T-cell (primary cell): Measurements from ENCODE around the gene CLDN9. TPM values are rescaled to one million over a fixed set of nuclear protein-coding genes. Genes with fewer than 3 reads are reported as not detected.
A peak's percentile ranks its signal among the peaks of the same experiment; 100 is the strongest.

Experiments used
- ATAC-seq, 4 experiments: fragments of 200-7000 bp in 3 of 4; fragments of 150-1000 bp in 1 of 4; cut with Tn5 transposase; replicated peaks in 1 of 4; 1 replicate in 3 of 4; 2 replicates in 1 of 4; pipeline ENCODE4 v1.10.0; 2021; ENCODE audit warnings: moderate library complexity in 3 of 4, mild to moderate bottlenecking in 2 of 4, moderate number of reproducible peaks in 1 of 4
- CTCF ChIA-PET, 2 donors: fragments of 300-600 bp; sonication (Branson Sonifier 250); formaldehyde crosslinking; loops; one replicate each; lab custom pipeline; 2022; ENCODE audit warnings: antibody characterized with exemption in 2 of 2; lab: Charles Lee
- POLR2A ChIA-PET, 2 donors: fragments of 300-600 bp; sonication (Branson Sonifier 250); formaldehyde crosslinking; loops; one replicate each; lab custom pipeline; 2022; ENCODE audit warnings: antibody characterized with exemption in 2 of 2; lab: Charles Lee
- DNase-seq, 35 experiments: peaks; one replicate each; pipeline versions ENCODE4 v3.0.0 to v3.0.0-alpha.2; 2013 to 2023
- H3K27ac ChIP-seq: one replicate; pipeline ENCODE4 v1.5.1; 2013; ENCODE audit warnings: low read length
- H3K27me3 ChIP-seq, 2 experiments: replicated peaks in 1 of 2; 1 replicate in 1 of 2; 2 replicates in 1 of 2; pipeline versions ENCODE4 v1.6.1 to v1.7.0; 2013; ENCODE audit warnings: low read length in 1 of 2, mixed read lengths in 1 of 2; ENCODE audit not compliant: control insufficient read depth in 2 of 2, insufficient read depth in 2 of 2; ENCODE audit errors: extremely low read depth in 1 of 2
- H3K36me3 ChIP-seq, 2 donors: 1 replicate in 1 of 2; 2 replicates in 1 of 2; pipeline versions ENCODE4 v1.6.1 to v1.7.0; 2013; ENCODE audit warnings: low read length in 1 of 2; ENCODE audit not compliant: control insufficient read depth in 2 of 2, insufficient read depth in 1 of 2; ENCODE audit errors: extremely low read depth in 1 of 2
- H3K4me1 ChIP-seq, 2 experiments: 1 replicate in 1 of 2; 2 replicates in 1 of 2; pipeline versions ENCODE4 v1.6.1 to v1.7.0; 2013; ENCODE audit warnings: low read length in 2 of 2, mixed read lengths in 1 of 2; ENCODE audit not compliant: insufficient read depth in 2 of 2, control insufficient read depth in 1 of 2; ENCODE audit errors: extremely low read depth in 1 of 2
- H3K4me3 ChIP-seq, 2 donors: 1 replicate in 1 of 2; 2 replicates in 1 of 2; pipeline versions ENCODE4 v1.5.1 to v1.7.0; 2013; ENCODE audit warnings: mild to moderate bottlenecking in 2 of 2, low read length in 1 of 2, moderate library complexity in 1 of 2; ENCODE audit not compliant: control insufficient read depth in 1 of 2; ENCODE audit errors: extremely low read depth in 1 of 2
- H3K9me3 ChIP-seq: 2 replicates; pipeline ENCODE4 v1.7.0; 2013
- H3K27ac Mint-ChIP-seq, 2 donors: one replicate each; pipeline ENCODE4 v1.8.0; 2020 to 2021; ENCODE audit warnings: mild to moderate bottlenecking in 2 of 2, mixed read lengths in 2 of 2
- H3K27me3 Mint-ChIP-seq, 2 donors: one replicate each; pipeline ENCODE4 v1.8.0; 2021 to 2022; ENCODE audit warnings: mixed read lengths in 2 of 2
- H3K36me3 Mint-ChIP-seq: one replicate; pipeline ENCODE4 v1.8.0; 2021; ENCODE audit warnings: mixed read lengths
- H3K4me1 Mint-ChIP-seq, 3 donors: one replicate each; pipeline ENCODE4 v1.8.0; 2020 to 2022; ENCODE audit warnings: mixed read lengths in 3 of 3, mild to moderate bottlenecking in 1 of 3
- H3K4me3 Mint-ChIP-seq, 3 donors: one replicate each; pipeline ENCODE4 v1.8.0; 2020 to 2022; ENCODE audit warnings: mild to moderate bottlenecking in 3 of 3, mixed read lengths in 3 of 3, moderate library complexity in 3 of 3
- H3K9me3 Mint-ChIP-seq, 3 donors: one replicate each; pipeline ENCODE4 v1.8.0; 2020 to 2022; ENCODE audit warnings: mixed read lengths in 3 of 3
- WGBS: methylation state at CpG from one replicate; pipeline ENCODE4 v1.1.5; 2013; ENCODE audit warnings: missing lambda C conversion rate; ENCODE audit not compliant: insufficient coverage; 5-methylcytosine and 5-hydroxymethylcytosine counted together
- total RNA-seq, 35 experiments: library from RNA in 6 of 35; stranded (reverse) in 6 of 35; fragments of 120-200 nt in 1 of 35; gene quantifications; one replicate each; pipeline versions ENCODE4 v1.2.1 to v1.2.4 and lab custom pipeline; 2013 to 2026

The CLDN9 gene
- total RNA-seq, 5 donors from 2014 or later (not counting 1 experiment from before 2014, with no cell fraction given) = 0.16 TPM; not detected in 4

DNA sequence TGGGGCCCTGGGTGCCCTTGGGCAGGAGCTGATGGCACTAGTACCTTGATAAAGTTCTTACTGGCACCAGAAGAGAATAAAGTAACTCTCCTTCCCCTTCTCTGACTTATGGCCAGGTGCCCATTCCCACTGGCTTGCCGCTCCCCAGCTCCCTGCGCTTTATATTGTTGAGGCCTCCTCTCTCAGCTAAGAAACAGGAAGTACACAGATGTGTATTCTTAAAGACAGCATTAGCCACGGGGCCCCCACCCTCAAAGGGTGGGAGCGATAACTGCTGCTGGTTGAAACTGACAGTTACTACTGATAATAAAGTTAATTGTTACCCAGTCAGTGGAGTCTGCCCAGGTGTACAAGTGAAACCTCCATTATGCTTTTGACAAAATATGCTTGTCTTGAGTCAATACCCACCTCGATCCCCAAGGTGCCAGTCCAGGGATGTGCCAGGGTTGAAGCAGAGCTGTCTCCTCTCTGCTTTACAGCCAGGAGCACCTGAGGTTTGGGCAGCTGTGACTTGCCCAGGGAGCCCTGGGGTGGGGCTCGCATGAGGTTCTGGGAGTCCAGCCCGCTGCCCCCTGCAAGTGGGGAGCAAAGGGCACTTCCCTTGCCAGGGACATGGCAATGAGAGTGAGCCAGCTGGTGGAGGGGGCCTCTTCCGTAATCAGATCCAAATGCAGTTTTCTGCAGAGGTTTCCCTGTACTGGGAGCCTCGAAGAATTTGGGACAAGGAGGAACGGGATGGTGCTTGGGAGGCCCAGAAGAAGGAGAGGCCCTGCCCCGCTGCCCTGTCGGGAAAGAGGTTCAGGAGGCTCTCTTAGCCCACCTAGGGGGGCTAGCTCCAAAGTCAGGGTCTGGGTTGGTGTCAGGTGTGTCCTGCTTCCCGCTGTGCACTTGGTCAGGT lies 5.4 kb upstream of the CLDN9 start:
- Mint-ChIP-seq H3K36me3 (no peaks in the 10 kb centered on the region), H3K27ac (no peak overlapping the region), H3K4me3 (peak overlapping the region in 2 of 3 donors; percentile 25 to 78), H3K4me1 (peaks cover 23 to 32% (median 30%) of the 10 kb centered on the region in 3 donors), H3K27me3 (peaks cover 0 to 18% of the 10 kb centered on the region in 2 donors), H3K9me3 (no peaks in the 10 kb centered on the region)
- Histone ChIP-seq H3K9me3 (no peaks in the 10 kb centered on the region), H3K27ac (no peak overlapping the region), H3K36me3 (no peaks in the 10 kb centered on the region), H3K4me3 (peak overlapping the region in 1 of 2 donors; percentile 62), H3K27me3 (peaks cover 0 to 55% of the 10 kb centered on the region in 2 experiments), H3K4me1 (peaks cover 20 to 41% of the 10 kb centered on the region in 2 experiments)
- ChIA-PET POLR2A (no interaction called here), CTCF (interaction anchor here in 1 of 2 donors (0.6 to 1.3 kb wide), 4 partner anchors 13 to 96 kb away, joined by 3 to 6 read pairs (median 3); no protein-coding TSS in a partner anchor)
- no peak for ATAC-seq
- 64% methylated on average over 8 of the region's 13 CpGs for WGBS
- DNase-seq = no peak

GRCh38 chr16:3007957-3008689 lies 4.6 kb upstream of the CLDN9 start:
- Mint-ChIP-seq H3K36me3 (no peaks in the 10 kb centered on the region), H3K27me3 (peaks cover 0 to 23% of the 10 kb centered on the region in 2 donors), H3K4me3 (peak overlapping the region; percentile 25 to 78 (median 44)), H3K27ac (no peak overlapping the region), H3K4me1 (peaks cover 23 to 37% (median 30%) of the 10 kb centered on the region in 3 donors), H3K9me3 (no peaks in the 10 kb centered on the region)
- H3K27ac ChIP-seq = no peak overlapping the region
- DNase-seq (peak in 4 of 35 experiments; percentile 21 to 39 (median 24)), ATAC-seq (no peak)
- peaks cover 20 to 48% of the 10 kb centered on the region in 2 experiments for H3K4me1 ChIP-seq
- no peaks in the 10 kb centered on the region for H3K9me3 ChIP-seq
- peaks cover 0 to 63% of the 10 kb centered on the region in 2 experiments for H3K27me3 ChIP-seq
- H3K4me3 ChIP-seq = peak overlapping the region; percentile 1 to 62
- ChIA-PET CTCF (interaction anchor here in 1 of 2 donors (0.6 to 1.3 kb wide), 4 partner anchors 13 to 95 kb away, joined by 3 to 6 read pairs (median 3); no protein-coding TSS in a partner anchor), POLR2A (no interaction called here)
- no peaks in the 10 kb centered on the region for H3K36me3 ChIP-seq
- 13% methylated on average over 8 of the region's 17 CpGs for WGBS

- ATAC-seq = no peak
- Histone ChIP-seq H3K36me3 (no peaks in the 10 kb centered on the region), H3K27me3 (peaks cover 0 to 68% of the 10 kb centered on the region in 2 experiments), H3K4me3 (peak overlapping the region in 1 of 2 donors; percentile 62), H3K4me1 (peaks cover 20 to 45% of the 10 kb centered on the region in 2 experiments), H3K9me3 (no peaks in the 10 kb centered on the region), H3K27ac (no peak overlapping the region)
- Mint-ChIP-seq H3K36me3 (no peaks in the 10 kb centered on the region), H3K27ac (no peak overlapping the region), H3K4me3 (peak overlapping the region in 1 of 3 donors; percentile 78), H3K4me1 (peaks cover 23 to 36% (median 30%) of the 10 kb centered on the region in 3 donors), H3K27me3 (peaks cover 0 to 23% of the 10 kb centered on the region in 2 donors), H3K9me3 (no peaks in the 10 kb centered on the region)
- WGBS = 90% methylated on average over 4 of the region's 4 CpGs
- CTCF ChIA-PET = interaction anchor here in 1 of 2 donors (1.0 to 1.3 kb wide), 2 partner anchors 19 to 22 kb away, joined by 3 to 6 read pairs; no protein-coding TSS in a partner anchor
- no peak for DNase-seq
- POLR2A ChIA-PET = no interaction called here
Observed at GRCh38 chr16:3008690-3009037, 4.1 kb upstream of the CLDN9 start.

DNA sequence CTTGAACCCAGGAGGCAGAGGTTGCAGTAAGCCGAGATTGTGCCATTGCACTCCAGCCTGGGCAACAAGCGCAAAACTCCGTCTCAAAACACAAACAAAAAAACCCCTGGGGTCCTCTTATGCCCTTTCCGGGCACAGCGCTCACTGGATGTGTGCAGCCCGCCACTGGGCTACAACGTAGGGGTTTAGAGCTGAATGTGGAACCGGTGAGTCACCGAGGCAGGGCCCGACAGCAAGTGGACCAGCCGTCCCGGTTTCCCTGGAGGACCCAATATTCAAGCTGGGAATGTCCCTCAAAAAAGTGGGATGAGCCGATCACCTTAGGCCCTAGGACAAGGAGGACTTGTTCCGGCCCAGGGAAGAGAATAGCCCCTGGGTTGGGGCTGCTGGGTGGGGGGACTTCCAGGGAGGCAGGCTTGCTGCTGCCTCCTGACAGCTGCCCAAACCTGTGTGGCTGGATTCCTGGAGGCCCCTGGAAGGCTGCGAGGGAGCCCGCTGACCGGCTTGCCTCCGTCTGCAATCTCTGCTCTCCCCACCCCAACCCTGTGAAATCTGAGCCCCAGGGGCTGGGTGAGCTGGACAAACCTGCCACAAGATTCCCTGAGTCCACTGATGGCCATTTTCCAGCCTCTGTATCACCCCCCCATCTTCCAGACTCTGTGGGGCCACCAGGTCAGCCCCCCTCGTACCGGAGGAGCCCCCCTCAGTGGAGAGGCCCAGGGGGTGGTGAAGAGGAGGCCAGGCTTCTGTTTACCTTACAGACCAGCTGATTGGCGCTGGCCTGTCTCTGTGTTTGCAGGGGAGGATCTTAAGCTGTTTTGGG lies 2.9 kb upstream of the CLDN9 start:
- Histone ChIP-seq H3K4me3 (no peak overlapping the region), H3K36me3 (no peaks in the 10 kb centered on the region), H3K4me1 (peaks cover 20 to 42% of the 10 kb centered on the region in 2 experiments), H3K27ac (no peak overlapping the region), H3K27me3 (peaks cover 0 to 75% of the 10 kb centered on the region in 2 experiments), H3K9me3 (no peaks in the 10 kb centered on the region)
- CTCF ChIA-PET = interaction anchor here in 1 of 2 donors (0.7 to 0.9 kb wide), 2 partner anchors 22 to 99 kb away, joined by 3 read pairs; no protein-coding TSS in a partner anchor
- ATAC-seq (no peak), DNase-seq (no peak)
- Mint-ChIP-seq H3K4me1 (peaks cover 23 to 34% (median 27%) of the 10 kb centered on the region in 3 donors), H3K9me3 (no peaks in the 10 kb centered on the region), H3K27ac (no peak overlapping the region), H3K4me3 (no peak overlapping the region), H3K36me3 (no peaks in the 10 kb centered on the region), H3K27me3 (peaks cover 0 to 24% of the 10 kb centered on the region in 2 donors)
- WGBS = 95% methylated on average over 17 of the region's 21 CpGs
- POLR2A ChIA-PET = no interaction called here

DNA sequence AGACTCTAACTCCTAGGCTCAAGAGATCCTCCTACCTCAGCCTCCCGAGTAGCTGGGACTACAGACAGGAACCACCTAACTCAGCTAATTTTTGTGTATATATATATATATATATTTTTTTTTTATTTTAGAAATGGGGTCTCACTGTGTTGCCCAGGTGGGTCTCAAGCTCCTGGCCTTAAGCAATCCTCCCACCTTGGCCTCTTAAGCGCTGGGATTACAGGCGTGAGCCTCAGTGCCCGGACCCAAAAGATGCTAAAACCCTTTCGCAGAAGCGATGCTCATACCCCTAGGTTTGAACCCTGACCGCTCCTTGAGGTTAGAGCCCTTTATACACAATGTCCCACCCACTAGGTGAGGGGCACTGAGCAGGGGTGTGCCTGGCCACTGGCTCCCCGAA lies 2.2 kb upstream of the CLDN9 start:
- ATAC-seq = no peak
- no peak overlapping the region for H3K4me3 Mint-ChIP-seq

More for the DNA sequence above, 2.2 kb upstream of the CLDN9 start:
- WGBS = 91% methylated on average over 6 of the region's 8 CpGs
- peaks cover 0 to 20% of the 10 kb centered on the region in 2 donors for H3K27me3 Mint-ChIP-seq
- Histone ChIP-seq H3K9me3 (no peaks in the 10 kb centered on the region), H3K4me3 (no peak overlapping the region), H3K36me3 (no peaks in the 10 kb centered on the region), H3K27me3 (peaks cover 0 to 72% of the 10 kb centered on the region in 2 experiments), H3K4me1 (peaks cover 20 to 39% of the 10 kb centered on the region in 2 experiments), H3K27ac (no peak overlapping the region)
- ChIA-PET POLR2A (no interaction called here), CTCF (interaction anchor here in 1 of 2 donors (0.7 kb wide), 1 partner anchor 98 kb away, joined by 3 read pairs; no protein-coding TSS in a partner anchor)
- DNase-seq = no peak
- H3K4me1 Mint-ChIP-seq = peaks cover 23 to 31% (median 25%) of the 10 kb centered on the region in 3 donors
- H3K9me3 Mint-ChIP-seq = no peaks in the 10 kb centered on the region
- H3K36me3 Mint-ChIP-seq = no peaks in the 10 kb centered on the region
- H3K27ac Mint-ChIP-seq = no peak overlapping the region
